Measurements from ENCODE around the gene ZMIZ1. TPM values are rescaled to one million over a fixed set of nuclear protein-coding genes. Genes with fewer than 3 reads are reported as not detected.

Gene ZMIZ1
- total RNA-seq, 1 donor from 2014 or later: 173 TPM

DNA sequence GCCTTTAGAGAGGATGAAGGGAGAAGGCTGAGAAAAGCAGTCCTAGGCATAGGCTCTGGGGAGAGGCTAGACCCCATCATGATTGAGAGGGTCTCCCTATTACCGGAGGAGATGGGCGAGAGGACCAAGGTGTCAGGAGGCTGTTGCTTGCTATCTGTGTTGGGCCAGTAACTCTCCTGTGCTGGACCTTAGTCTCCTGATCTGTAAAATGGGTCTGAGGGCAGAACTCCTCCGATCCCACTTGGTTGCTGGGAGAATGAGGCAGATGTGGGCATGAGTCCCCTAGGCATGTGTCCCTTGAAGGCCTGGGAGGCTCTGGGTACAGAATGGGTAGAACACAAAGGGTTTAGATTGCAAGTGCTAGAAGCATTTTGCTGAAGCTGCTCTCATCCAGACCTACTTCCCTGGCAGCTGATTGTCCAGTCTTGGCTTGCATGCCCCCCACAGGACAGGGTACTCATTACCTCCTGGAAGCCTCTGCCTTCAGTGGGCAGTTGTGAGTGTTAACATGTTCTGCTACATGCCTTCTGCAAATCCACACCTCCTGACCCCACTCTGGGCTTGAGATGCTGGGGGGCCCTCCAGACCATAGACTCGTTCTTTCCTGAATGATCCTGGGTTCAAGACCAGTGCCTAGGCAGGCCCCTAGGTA, 4.4 kb downstream of the ZMIZ1 start:
- TF ChIP-seq, protein P1, sequence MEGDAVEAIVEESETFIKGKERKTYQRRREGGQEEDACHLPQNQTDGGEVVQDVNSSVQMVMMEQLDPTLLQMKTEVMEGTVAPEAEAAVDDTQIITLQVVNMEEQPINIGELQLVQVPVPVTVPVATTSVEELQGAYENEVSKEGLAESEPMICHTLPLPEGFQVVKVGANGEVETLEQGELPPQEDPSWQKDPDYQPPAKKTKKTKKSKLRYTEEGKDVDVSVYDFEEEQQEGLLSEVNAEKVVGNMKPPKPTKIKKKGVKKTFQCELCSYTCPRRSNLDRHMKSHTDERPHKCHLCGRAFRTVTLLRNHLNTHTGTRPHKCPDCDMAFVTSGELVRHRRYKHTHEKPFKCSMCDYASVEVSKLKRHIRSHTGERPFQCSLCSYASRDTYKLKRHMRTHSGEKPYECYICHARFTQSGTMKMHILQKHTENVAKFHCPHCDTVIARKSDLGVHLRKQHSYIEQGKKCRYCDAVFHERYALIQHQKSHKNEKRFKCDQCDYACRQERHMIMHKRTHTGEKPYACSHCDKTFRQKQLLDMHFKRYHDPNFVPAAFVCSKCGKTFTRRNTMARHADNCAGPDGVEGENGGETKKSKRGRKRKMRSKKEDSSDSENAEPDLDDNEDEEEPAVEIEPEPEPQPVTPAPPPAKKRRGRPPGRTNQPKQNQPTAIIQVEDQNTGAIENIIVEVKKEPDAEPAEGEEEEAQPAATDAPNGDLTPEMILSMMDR (IDR thresholded peaks at IDR 0.05; ENCODE audit: unreplicated experiment): no peak
- peak overlapping the region; percentile 98 for H3K4me3 Mint-ChIP-seq
- no peaks in the 10 kb centered on the region for H3K27me3 Mint-ChIP-seq (ENCODE audit: low read depth)
- H3K36me3 Mint-ChIP-seq: no peaks in the 10 kb centered on the region
- DNase-seq (ENCODE audit: low spot score in 2 of 2, unreplicated experiment in 2 of 2): no peak
- H3K4me1 Mint-ChIP-seq: peaks cover 56% of the 10 kb centered on the region
- H3K27ac Mint-ChIP-seq: peak overlapping the region; percentile 94
- H3K9me3 Mint-ChIP-seq: no peaks in the 10 kb centered on the region

DNA sequence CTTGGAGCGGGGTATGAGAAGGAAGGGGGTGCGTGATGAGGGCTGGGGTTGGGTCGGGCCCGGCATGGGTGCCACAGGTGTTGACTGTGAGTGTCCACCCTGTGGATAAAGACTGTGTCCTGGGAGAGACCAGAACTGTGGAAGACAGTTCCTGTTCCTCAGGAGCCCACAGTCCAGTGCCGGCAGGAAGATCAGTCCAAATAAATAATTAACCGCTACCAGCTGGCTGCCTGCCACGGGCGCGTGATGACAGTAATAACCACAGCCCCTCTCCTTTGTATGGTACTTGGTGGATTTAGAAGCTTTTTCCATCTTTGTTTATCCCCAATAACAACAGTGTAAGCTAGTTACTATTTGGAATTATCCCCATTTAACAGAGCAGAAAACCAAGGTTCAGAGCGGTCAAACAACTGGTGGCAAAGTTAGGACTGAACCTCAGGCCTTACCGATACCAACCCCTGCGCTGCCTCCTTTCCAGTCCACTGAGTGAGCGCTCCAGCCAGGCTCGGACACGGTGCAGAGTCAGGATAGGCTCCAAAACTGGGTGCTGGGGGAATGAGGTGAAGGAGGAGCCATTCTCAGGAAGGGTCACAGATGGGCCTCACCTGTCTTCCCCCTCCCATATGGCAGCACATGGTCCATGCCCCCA, 5.1 kb downstream of the ZMIZ1 start:
- Mint-ChIP-seq H3K27ac (peak overlapping the region; percentile 25), H3K4me3 (peak overlapping the region; percentile 30), H3K9me3 (no peaks in the 10 kb centered on the region), H3K4me1 (peaks cover 63% of the 10 kb centered on the region), H3K36me3 (no peaks in the 10 kb centered on the region), H3K27me3 (ENCODE audit: low read depth) (no peaks in the 10 kb centered on the region)
- no peak for DNase-seq (ENCODE audit: low spot score in 2 of 2, unreplicated experiment in 2 of 2)
- TF ChIP-seq, protein P1 (IDR thresholded peaks at IDR 0.05; ENCODE audit: unreplicated experiment): no peak

DNA sequence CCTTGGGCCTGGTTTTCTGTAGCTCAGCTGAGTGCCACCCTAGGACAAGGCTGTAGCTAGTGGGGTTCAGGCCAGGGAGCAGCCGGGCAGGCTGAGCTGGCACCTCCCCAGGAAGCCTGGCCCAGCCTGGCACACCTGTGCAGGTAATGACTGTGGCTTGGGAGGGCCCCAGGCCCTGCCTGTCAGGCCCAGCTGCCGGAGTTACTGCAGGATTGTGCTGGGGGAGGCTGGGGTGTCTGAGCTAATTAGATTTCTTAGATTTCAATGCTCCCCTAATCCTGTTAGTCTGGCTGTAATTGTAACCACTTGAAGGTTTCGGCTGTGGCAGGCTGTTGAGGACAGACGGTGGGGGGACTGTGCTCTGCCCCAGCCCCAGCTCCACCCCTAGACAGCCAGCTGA, 6.0 kb downstream of the ZMIZ1 start:
- H3K27ac Mint-ChIP-seq: peak overlapping the region; percentile 39
- H3K9me3 Mint-ChIP-seq: no peaks in the 10 kb centered on the region
- TF ChIP-seq, protein P1 (IDR thresholded peaks at IDR 0.05; ENCODE audit: unreplicated experiment): no peak
- no peaks in the 10 kb centered on the region for H3K27me3 Mint-ChIP-seq (ENCODE audit: low read depth)
- DNase-seq (ENCODE audit: low spot score in 2 of 2, unreplicated experiment in 2 of 2): no peak
- H3K4me3 Mint-ChIP-seq: no peak overlapping the region
- H3K4me1 Mint-ChIP-seq: peaks cover 72% of the 10 kb centered on the region
- no peaks in the 10 kb centered on the region for H3K36me3 Mint-ChIP-seq

DNA sequence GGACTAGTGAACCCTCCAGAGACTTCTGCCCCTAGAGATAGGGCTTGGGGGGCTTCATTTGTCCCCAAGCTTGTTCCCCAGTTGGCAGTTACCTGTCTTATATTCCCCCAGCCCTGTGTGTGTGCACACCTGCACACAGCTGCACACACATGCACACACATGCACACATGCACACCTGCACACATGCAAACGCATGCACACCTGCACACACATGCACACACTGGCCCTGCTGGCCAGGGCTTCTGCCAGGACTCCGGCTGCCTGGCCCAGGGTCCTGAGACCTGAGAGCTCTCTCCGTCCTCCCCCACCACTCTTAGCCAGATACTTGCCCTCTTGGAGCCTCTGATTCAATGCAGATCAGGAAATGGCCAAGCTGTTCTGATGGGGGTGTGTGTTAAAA, 6.7 kb downstream of the ZMIZ1 start:
- Mint-ChIP-seq H3K36me3 (no peaks in the 10 kb centered on the region), H3K4me1 (peaks cover 76% of the 10 kb centered on the region), H3K27ac (peak overlapping the region; percentile 86), H3K4me3 (no peak overlapping the region), H3K9me3 (no peaks in the 10 kb centered on the region), H3K27me3 (ENCODE audit: low read depth) (no peaks in the 10 kb centered on the region)
- no peak for DNase-seq (ENCODE audit: low spot score in 2 of 2, unreplicated experiment in 2 of 2)
- TF ChIP-seq, protein P1 (IDR thresholded peaks at IDR 0.05; ENCODE audit: unreplicated experiment): no peak

DNA sequence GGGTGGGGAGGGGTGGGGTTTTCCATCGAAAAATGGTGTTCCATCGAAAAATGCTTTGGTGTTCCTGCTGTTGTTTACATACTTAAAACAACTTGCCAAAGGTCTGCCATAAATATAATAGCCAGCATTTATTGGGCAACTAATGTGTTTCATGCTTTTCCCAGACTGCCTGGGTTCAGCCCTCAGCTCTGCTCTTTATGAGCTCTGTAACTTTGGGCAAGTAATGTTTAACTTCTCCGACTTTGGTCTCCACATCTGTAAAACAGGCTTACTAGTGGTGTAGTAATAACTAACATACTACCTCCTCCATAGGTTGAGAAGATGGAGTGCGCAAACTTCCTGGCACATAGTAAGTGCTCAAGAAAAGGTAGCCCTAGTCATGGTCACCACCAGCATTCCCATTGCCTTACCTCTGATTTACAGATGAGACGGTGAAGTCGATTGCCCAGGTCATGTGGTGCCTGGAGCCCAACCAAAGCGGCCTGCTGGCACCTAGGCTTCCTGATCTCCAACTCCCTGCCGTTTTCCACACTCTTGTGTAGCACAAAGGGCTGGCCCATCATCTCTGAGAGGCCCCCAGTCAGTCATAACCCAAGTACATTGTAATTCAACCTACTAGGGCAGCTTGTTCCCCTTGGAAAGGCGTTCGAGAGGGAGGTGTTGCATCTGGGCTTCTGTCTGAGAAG, 8.9 kb downstream of the ZMIZ1 start:
- no peaks in the 10 kb centered on the region for H3K36me3 Mint-ChIP-seq
- no peak overlapping the region for H3K27ac Mint-ChIP-seq
- H3K4me3 Mint-ChIP-seq: no peak overlapping the region
- DNase-seq (ENCODE audit: low spot score in 2 of 2, unreplicated experiment in 2 of 2): no peak
- peaks cover 73% of the 10 kb centered on the region for H3K4me1 Mint-ChIP-seq
- no peaks in the 10 kb centered on the region for H3K9me3 Mint-ChIP-seq
- TF ChIP-seq, protein P1 (IDR thresholded peaks at IDR 0.05; ENCODE audit: unreplicated experiment): no peak
- H3K27me3 Mint-ChIP-seq (ENCODE audit: low read depth): no peaks in the 10 kb centered on the region

Measured in mesothelial cell of epicardium (in vitro differentiated cells).